Hair follicle dermal papilla cell (primary cell): ENCODE data around the gene ST8SIA2. TPM values are rescaled to one million over a fixed set of nuclear protein-coding genes. Genes with fewer than 3 reads are reported as not detected.

Experiments used
- small RNA-seq: library from RNA; depleted of rRNA; stranded (forward); fragments of <200 nt; gene quantifications from one replicate; pipeline ENCODE3, GENCODE V24; 2012
- total RNA-seq: library from RNA; depleted of rRNA; stranded (reverse); fragments of >200 nt; gene quantifications from 2 replicates; pipeline ENCODE4 v1.2.3, GENCODE V29; 2012

The ST8SIA2 gene, protein sequence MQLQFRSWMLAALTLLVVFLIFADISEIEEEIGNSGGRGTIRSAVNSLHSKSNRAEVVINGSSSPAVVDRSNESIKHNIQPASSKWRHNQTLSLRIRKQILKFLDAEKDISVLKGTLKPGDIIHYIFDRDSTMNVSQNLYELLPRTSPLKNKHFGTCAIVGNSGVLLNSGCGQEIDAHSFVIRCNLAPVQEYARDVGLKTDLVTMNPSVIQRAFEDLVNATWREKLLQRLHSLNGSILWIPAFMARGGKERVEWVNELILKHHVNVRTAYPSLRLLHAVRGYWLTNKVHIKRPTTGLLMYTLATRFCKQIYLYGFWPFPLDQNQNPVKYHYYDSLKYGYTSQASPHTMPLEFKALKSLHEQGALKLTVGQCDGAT
- 18.2 and 24.2 TPM in 2 replicates for total RNA-seq

DNA sequence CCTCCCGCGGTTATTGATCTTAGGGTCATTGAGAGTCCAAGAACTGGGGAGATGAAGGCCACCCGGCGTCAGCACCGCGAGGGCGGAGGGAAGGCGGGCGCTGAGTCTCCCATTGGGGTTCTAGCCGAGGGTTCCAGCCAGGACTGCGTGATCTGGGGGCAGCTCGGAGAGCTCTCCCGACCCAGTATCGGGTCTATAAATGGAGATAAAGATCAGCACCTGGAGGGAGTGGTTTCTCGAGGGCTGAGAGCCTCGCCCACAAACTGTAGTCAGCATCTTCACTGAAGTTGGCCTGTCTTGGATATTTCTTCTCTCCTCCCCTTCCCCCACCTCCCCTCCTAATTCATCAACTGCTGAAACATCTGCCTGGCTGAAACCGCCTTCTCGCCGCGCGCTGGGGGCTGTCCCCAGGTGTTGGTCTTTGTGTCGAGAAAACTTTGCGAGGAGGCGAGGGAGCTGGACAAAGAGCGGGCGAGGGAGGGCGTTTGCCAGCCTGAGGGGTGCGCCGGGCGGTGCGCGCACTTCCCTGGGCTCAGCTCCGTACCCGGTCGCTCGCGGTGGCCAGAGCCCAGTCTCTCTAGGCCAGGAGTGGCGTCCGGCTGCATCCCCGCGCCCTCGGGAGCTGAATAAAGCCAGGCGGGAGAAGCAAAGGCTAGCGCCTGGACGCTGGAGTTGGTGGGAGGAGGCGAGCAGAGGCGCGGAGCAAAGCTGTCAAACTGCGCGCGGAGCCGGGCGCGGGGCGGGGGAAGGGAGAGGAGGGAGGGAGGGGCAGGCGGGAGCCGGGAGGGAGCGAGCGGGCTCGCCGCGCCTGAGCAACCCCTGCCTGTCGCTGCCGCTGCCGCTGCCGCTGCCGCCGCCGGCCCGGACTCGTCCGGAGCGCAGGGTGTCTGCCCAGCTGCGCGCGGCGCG lies at the start of gene ST8SIA2:
Gene ST8SIA2 (plus strand): TSS at position 811 of the 909 bp plus-strand sequence. CDS start 184 bp downstream, outside the sequence.

Small RNA genes within 50 kb of the gene (small RNA-seq; reads per million reads assigned to genes)
- not detected for gene RF01233
